GM18502 (cell line): ENCODE data around the gene KIAA1614.

Source experiments
- ATAC-seq: cut with Tn5 transposase; IDR thresholded peaks from one replicate; pipeline ENCODE4 v1.9.1; 2021; ENCODE audit warnings: mild to moderate bottlenecking; ENCODE audit not compliant: unreplicated experiment, poor library complexity

The KIAA1614 gene

DNA sequence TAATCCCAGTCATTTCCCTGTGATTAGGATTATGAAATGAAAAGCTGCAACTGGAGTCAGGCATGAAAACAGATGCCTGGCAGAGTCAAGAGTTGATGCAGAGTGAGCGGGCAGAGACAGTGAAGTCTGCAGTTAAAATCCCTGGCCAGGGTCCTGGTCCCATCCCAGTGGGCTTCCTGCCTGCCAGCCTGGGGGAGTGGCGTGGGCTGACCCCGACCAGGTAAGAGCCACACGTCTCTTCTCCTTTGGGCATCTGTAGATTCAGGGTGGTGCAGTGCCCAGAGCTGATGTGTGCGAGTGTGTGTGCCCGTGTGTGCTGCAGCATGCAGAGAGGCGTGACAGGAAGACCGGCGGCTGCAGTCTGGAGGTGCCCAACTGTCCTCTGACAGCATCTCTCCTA lies 6.2 kb upstream of the KIAA1614 start:
- no peak for ATAC-seq

DNA sequence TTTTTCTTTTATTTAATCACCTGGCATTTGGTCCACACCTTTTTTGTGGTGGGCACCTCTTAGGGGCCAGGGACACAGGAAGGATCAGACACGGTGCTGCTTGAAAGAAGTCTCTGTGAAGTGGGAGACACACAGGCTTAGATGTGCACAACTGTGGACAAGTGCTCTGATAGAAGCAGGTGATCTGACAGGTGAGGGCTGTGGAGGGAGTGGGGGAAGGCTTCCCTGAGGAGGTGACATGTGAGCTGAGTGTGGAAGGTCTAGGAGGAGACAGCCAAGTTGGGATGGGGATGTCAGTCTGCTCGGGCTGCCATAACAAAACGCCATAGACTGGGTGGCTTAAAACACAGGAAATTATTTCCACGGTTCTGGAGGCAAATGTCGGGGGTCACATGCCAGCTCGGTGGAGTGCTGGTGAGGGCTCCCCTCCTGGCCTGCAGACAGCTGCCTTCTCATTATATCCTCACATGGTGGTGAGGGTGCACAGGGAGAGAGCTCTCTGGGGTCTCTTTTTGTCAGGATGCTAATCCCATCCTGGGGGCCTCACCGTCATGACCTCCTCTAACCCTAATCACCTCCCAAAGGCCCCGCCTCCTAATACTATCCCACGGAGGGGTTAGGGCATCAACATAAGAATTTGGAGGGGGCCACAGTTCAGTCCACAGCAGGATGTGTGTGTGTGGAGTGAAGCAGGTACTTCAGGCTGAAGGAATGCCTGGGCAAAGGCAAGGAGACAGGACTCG lies 5.2 kb upstream of the KIAA1614 start:
- no peak for ATAC-seq

DNA sequence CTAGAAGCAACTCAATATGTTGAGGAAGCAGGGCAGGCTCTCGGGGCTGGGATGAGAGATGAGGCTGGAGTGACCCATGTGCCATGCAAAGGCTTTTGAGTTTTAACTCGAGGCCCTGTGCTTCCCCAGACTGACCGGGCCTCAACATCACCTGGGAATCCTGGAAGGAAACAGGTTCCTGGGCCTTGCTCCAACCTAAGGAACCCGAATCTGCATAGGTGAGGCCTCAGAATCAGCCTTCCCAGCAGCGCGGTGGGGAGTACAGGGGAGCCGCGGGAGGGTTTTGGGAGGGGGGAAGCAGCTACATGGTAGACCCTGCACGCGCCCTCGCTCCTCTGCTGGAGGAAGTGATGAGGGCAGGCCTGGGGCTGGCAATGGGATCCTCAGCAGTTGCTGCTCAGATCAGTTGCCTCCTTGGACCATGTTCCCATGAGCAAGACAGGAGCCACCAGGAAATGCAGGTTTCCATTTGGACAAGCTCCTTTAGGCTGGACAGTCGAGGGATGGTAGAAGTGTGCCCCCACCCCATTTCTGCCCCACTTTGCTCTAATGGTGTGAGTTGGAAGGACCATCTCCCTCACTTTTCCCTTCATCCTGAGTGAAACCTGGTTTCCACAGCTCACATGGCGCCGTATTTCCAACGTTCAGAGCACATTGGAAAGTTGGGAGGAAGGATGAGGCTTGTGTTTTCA lies 4.5 kb upstream of the KIAA1614 start:
- ATAC-seq = no peak

DNA sequence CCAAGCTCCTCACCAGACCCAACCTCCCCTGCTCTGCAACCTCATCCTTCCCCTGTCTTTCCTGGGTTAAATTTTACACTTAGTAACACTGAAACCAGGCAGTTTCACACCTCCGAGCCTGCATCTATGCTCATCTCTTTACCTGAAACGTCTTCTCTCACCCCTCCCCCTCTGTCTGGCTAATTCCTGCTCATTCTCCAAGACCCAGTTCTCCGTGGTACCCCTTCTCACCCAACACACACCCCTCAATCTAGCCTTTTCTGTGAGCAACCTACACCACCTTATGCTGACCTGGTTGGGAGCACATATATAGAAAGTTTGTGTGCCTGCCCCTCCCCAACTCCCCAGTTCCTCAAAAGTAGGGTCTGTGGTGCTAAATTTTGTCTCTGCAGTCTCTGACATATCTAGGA lies 3.7 kb upstream of the KIAA1614 start:
- ATAC-seq = peak; percentile 42

- ATAC-seq = peak; percentile 46
Measured at GRCh38 chr1:180909462-180909976, 3.2 kb upstream of the KIAA1614 start.

GRCh38 chr1:180911640-180912191 lies 981 bp upstream of the KIAA1614 start:
- no peak for ATAC-seq

DNA sequence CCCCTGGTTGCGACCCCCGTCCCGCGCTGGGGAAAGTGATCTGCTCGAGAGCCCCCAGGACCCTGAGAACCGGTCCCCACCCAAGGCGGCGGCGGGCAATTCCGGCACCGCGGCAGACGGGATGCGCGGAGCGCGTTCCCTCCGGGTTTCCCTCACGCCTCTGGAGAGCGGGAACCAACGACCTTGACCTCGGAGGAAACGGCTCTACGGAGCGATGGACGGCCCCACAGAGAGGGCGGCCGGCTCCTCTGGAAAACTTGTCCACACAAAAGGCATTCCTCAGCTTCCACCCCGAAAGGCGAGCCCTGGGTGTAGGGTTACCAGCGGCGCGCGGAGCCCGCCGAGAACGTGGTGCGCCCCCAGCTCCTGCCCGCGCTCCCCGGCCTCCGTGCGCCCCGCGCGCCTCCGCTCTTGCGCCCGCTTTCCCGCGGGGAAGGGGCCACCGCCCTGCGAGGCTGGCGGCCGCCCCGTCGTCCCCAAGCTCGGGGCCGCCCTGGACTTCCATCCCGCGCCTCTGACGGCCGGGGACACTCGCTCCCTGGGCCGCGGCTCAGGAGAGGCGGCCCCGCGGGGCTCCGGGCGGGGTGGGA lies 391 bp upstream of the KIAA1614 start:
- ATAC-seq = no peak

DNA sequence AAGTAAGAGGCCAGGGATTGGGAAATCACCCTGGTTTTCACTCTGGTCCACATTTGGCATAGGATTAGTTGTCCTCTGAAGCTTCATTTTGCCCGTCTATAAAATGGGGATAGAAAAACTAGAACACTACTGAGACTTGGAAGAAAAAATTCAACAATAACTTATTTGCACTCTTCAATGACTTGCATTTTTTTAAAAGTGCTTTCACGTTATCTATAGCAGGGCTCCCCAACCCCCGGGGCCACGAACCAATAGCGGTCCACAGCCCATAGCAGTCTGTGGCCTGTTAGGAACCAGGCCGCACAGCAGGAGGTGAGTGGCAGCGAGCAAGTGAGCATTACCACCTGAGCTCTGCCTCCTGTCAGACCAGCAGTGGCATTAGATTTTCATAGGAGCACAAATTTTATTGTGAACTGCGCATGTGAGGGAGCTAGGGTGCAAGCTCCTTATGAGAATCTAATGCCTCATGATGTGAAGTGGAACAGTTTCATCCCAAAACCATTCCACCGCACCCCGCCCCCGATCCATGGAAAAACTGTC lies 2.8 kb downstream of the KIAA1614 start:
- ATAC-seq = no peak

DNA sequence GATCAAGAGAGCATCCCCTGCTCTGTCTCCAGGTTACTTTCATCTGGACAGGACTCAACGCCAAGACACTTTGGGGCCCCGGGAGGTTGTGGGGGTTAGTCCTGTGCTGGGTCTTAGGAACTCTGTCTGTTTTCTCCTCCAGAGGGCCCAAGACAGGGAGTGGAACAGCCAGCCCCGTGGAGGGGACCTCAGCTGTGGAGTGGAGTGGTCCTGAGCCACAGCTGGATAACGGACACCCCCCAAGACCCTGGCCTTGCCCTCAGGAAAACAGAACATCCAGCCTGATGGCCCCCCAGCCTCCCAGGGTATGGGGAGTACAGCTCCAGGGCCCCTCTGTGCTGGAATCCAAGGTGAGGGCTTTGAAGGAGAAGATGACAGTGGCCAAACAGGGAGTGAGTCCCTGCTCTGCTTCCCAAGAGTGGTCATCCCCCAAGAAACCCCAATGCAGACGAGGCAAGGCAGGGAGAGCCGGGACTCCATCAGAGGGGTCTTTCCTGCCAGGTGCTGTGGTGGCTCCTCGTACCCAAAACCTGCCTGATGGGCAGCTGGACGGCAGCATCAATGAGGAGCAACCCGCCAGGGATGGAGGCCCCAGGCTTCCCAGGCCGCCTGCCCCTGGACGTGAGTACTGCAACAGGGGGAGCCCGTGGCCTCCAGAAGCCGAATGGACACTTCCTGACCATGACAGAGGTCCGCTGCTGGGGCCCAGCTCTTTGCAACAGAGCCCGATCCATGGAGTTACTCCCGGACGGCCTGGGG lies 3.5 kb downstream of the KIAA1614 start:
- ATAC-seq = no peak

DNA sequence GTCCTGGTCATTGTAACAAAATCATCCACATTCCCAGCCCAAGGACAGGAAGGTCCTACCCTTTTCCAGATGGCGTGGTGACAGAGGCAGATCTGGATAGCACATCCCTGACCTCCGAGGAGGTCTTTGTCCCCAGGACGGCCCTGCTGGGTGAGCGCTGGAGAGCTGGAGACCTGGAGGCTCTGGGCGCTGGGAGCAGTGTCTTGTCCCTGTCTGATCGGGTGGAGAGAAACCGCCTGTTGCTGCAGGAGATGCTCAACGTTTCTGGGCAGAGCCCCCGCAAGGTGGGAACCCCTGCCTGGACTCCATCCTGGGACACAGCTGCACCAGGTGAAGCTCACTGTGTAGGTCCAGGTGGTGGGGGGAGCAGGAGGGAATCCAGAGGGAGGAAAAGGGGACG lies 4.1 kb downstream of the KIAA1614 start:
- no peak for ATAC-seq

DNA sequence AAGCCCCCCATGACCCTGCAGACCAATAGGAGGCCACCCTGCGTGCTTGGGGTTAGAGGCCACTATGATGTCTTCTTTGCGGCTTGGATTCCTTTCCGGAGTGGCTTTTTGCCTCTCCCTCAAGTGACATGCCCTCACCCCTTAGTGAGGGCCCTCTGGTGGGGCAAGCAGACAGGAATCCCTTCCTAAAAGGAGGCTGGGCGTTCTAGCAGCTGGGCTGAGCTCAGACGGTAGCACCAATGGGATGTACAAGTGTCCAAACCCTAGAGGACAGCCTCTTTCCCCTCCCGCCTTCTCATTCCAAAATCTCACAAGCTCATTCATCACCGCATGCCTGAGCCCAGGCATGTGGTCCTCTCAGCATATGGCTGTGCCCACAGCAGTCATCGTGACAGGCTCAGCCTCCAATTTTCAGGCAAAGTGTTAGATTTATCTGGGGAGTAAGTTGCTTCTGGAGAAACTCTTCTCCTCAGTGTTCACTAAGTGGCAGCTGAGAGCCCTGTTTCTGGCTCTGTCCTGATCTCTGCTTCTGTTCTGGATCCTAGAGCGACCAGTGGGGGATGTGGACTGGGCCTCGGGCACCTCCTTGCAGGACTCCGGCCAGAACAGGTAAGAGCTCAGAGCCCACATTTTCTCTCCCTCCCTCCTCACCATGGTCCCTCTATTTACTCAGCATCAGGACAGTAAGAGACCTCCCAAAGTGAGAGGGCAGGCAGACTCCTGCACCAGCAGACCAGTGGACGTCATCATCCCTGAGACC lies 4.8 kb downstream of the KIAA1614 start:
- ATAC-seq = no peak

GRCh38 chr1:180918519-180918918 lies 5.8 kb downstream of the KIAA1614 start:
- no peak for ATAC-seq

DNA sequence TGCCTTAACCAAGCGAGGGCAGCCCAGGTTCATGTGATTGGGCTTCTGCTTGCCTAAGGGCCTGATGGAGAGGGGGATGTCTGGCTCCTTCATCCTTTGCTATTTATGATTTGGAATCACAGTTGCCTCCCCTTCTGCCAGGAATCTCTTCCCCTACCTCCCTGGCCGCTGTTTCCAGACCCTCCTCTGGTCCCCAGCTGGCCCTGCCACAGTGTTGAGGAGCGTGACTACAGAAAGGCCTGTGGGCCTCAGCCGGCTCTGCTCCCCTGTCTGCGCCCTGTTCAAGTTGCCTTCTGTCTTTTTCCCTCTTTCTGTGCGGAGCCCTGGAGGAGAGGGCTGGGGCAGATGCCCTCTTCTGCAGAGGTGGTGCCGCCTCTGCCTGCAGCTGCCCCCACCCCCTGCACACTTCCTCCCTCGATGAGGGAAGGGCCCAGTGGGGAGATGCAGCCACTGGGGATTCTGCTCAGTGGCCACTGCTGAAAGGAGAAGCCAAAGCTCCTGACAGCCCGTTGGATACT lies 6.5 kb downstream of the KIAA1614 start:
- ATAC-seq = no peak

DNA sequence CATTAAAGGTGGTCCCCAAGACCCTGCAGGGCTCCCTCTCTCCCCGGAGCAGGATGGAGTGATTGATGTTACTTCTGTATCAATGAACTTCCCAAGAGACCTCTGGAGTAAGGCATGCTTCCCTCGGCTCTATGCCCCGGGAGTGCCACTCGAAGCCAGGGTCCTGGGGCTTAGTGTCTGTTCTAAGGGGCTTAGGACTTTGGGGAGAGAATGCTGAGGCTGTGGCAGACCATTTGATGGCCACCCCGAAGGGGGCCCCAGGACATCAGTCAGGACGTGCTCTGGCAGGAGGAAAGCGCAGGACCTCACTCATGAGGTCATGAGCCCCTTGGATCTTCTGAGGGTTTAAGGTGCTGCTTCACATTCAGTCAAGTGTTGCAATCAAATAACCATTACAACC lies 7.5 kb downstream of the KIAA1614 start:
- ATAC-seq = no peak

DNA sequence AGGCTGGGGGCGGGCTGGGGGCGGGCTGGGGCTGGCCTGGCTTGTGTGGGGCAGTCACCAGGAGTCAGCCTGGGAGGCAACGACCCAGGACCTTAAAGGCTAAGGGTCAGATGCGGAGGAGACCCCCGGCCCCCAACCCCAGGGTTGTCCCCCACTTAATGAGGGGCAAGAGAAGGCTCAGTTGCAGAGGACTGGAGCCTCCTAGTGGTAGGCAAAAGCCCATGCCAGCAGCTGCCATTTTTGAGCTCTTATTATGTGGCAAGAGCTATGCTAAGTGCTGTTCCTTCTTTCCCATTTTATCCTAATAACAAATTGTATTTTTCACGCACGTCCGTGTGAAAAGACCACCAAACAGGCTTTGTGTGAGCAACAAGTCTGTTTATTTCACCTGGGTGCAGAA lies 8.0 kb downstream of the KIAA1614 start:
- no peak for ATAC-seq

DNA sequence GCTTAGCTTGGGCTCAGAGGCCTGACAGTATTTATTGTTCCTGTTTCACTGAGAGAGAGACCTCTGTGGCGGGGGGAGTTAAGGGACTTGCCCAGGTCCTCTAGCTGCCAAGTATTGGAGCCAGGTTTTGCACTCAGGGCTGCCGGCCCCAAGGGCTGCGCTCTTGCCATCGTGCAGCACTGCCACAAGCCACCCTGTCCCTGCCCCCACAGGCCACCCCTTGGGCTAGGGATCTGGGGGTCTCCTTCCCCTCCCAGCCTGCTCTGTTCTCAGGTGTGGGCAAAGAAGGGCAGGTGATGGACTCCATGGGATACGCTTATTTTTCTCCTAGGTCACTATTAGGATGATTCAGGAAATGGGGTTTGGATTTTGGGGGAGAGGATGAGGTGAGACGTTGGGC lies 8.7 kb downstream of the KIAA1614 start:
- no peak for ATAC-seq

- ATAC-seq = no peak
Measured at GRCh38 chr1:180921891-180922630, 9.4 kb downstream of the KIAA1614 start.

DNA sequence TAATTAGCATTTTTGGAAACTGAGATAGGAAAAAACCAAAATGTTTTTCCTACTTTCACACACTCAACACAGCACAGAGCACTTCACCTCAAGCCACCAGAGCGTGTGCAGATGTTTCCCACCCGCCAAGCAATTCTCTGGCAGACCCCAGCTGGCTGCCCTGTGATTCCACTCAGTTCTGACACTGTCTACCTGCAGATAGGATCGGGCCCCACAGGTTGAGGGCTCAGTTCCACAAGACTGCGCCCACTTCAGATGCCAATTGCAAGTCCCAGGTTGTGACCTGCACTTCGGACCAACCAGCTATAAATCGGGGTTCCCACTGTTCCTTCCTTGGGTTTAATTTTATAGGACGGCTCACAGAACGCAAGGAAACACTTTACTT lies 9.9 kb downstream of the KIAA1614 start:
- no peak for ATAC-seq
